HepG2 (cell line): ENCODE data around the gene NDOR1. TPM values are rescaled to one million over a fixed set of nuclear protein-coding genes. Genes with fewer than 3 reads are reported as not detected.

Experiments used
- CREM ChIP-seq, 2 experiments: sonication (generic) in 1 of 2; formaldehyde crosslinking in 1 of 2; IDR thresholded peaks; 2 replicates each; pipeline versions ENCODE4 v1.4.0 to v1.6.1; 2016 to 2020; ENCODE audit warnings: antibody characterized with exemption in 1 of 2, mild to moderate bottlenecking in 1 of 2, missing genetic modification reagents in 1 of 2
- FOXK1 ChIP-seq: sonication (generic); formaldehyde crosslinking; IDR thresholded peaks from 2 replicates; pipeline ENCODE4 v1.4.0; 2020; ENCODE audit warnings: low read depth, missing genetic modification reagents, borderline replicate concordance
- JUNB ChIP-seq: sonication (generic); formaldehyde crosslinking; IDR thresholded peaks from 2 replicates; pipeline ENCODE4 v1.8.0; 2022; ENCODE audit warnings: missing genetic modification reagents, mild to moderate bottlenecking, borderline replicate concordance
- KDM5B ChIP-seq: sonication (generic); formaldehyde crosslinking; IDR thresholded peaks from 2 replicates; pipeline ENCODE4 v1.4.0; 2020; ENCODE audit warnings: missing genetic modification reagents, mild to moderate bottlenecking, borderline replicate concordance
- KMT2A ChIP-seq: sonication (generic); formaldehyde crosslinking; IDR thresholded peaks from 2 replicates; pipeline ENCODE4 v1.4.0; 2020; ENCODE audit warnings: missing genetic modification reagents
- MTA3 ChIP-seq: sonication (generic); formaldehyde crosslinking; IDR thresholded peaks from 2 replicates; pipeline ENCODE4 v1.4.0; 2020; ENCODE audit warnings: missing genetic modification reagents
- NBN ChIP-seq: fragments of 450-650 bp; conservative IDR thresholded peaks from 2 replicates; pipeline ENCODE4 v1.6.1; 2017
- NR2F2 ChIP-seq: IDR thresholded peaks from 2 replicates; pipeline ENCODE4 v1.6.1; 2012; ENCODE audit warnings: low read depth, inconsistent platforms, borderline replicate concordance
- PAXIP1 ChIP-seq: sonication (generic); formaldehyde crosslinking; conservative IDR thresholded peaks from 2 replicates; pipeline ENCODE4 v1.4.0; 2020; ENCODE audit warnings: mild to moderate bottlenecking, missing genetic modification reagents, moderate library complexity
- PRMT3 ChIP-seq: sonication (generic); formaldehyde crosslinking; IDR thresholded peaks from 2 replicates; pipeline ENCODE4 v1.8.1; 2022; ENCODE audit warnings: low read depth, mild to moderate bottlenecking, moderate library complexity, missing genetic modification reagents, borderline replicate concordance
- RBAK ChIP-seq: sonication (generic); formaldehyde crosslinking; IDR thresholded peaks from 2 replicates; pipeline ENCODE4 v1.5.1; 2020; ENCODE audit warnings: mild to moderate bottlenecking, missing genetic modification reagents
- RFXAP ChIP-seq: sonication (generic); formaldehyde crosslinking; IDR thresholded peaks from 2 replicates; pipeline ENCODE4 v1.4.0; 2020; ENCODE audit warnings: missing genetic modification reagents, borderline replicate concordance
- SETDB1 ChIP-seq: sonication (generic); formaldehyde crosslinking; IDR thresholded peaks from 2 replicates; pipeline ENCODE4 v1.5.1; 2020; ENCODE audit warnings: missing genetic modification reagents, mild to moderate bottlenecking, borderline replicate concordance
- SMAD1 ChIP-seq: sonication (generic); formaldehyde crosslinking; IDR thresholded peaks from 2 replicates; pipeline ENCODE4 v1.4.0; 2020; ENCODE audit warnings: missing genetic modification reagents, low read depth, mild to moderate bottlenecking, borderline replicate concordance
- XRCC5 ChIP-seq: fragments of 200-400 bp; formaldehyde crosslinking; optimal IDR thresholded peaks from 2 replicates; pipeline ENCODE3; 2017; ENCODE audit warnings: mild to moderate bottlenecking, low read length
- ZBTB21 ChIP-seq: sonication (generic); formaldehyde crosslinking; IDR thresholded peaks from 2 replicates; pipeline ENCODE4 v1.4.0; 2020; ENCODE audit warnings: missing genetic modification reagents
- ZBTB7B ChIP-seq: sonication (generic); formaldehyde crosslinking; IDR thresholded peaks from 2 replicates; pipeline ENCODE4 v1.4.0; 2020; ENCODE audit warnings: missing genetic modification reagents
- ZFYVE20 ChIP-seq: sonication (generic); formaldehyde crosslinking; IDR thresholded peaks from 2 replicates; pipeline ENCODE4 v1.8.0; 2023; ENCODE audit warnings: low read depth, mild to moderate bottlenecking, moderate library complexity, missing genetic modification reagents, borderline replicate concordance
- ZNF367 ChIP-seq: sonication (generic); formaldehyde crosslinking; IDR thresholded peaks from 2 replicates; pipeline ENCODE4 v1.4.0; 2020; ENCODE audit warnings: missing genetic modification reagents, borderline replicate concordance
- ZNF562 ChIP-seq: sonication (generic); formaldehyde crosslinking; IDR thresholded peaks from 2 replicates; pipeline ENCODE4 v1.8.0; 2022; ENCODE audit warnings: missing genetic modification reagents, borderline replicate concordance
- ZNF569 ChIP-seq: sonication (generic); formaldehyde crosslinking; IDR thresholded peaks from 2 replicates; pipeline ENCODE4 v1.5.0; 2020; ENCODE audit warnings: mild to moderate bottlenecking, missing genetic modification reagents, moderate library complexity, borderline replicate concordance
- ZNF737 ChIP-seq: sonication (generic); formaldehyde crosslinking; IDR thresholded peaks from 2 replicates; pipeline ENCODE4 v1.5.0; 2020; ENCODE audit warnings: missing genetic modification reagents, mild to moderate bottlenecking, borderline replicate concordance
- ZSCAN20 ChIP-seq: sonication (generic); formaldehyde crosslinking; IDR thresholded peaks from 2 replicates; pipeline ENCODE4 v1.4.0; 2020; ENCODE audit warnings: missing genetic modification reagents, mild to moderate bottlenecking, borderline replicate concordance
- polyA plus RNA-seq, 8 experiments: library from polyadenylated mRNA; depleted of rRNA in 3 of 8; stranded (reverse) in 7 of 8; unstranded in 1 of 8; fragments of >200 nt; fragmentation: Illumina TruSeq in 4 of 8; extraction: Trizol in 4 of 8; gene quantifications; 2 replicates each; pipeline versions ENCODE4 v1.2.1 to v1.2.3, GENCODE V29; 2011 to 2016; ENCODE audit warnings: low read depth in 4 of 8, missing spikeins in 1 of 8, mixed read lengths in 1 of 8; ENCODE audit not compliant: insufficient read depth in 1 of 8
- total RNA-seq, 5 experiments: library from RNA; depleted of rRNA; stranded (reverse); fragments of >200 nt; fragmentation: Illumina TruSeq; extraction: Trizol; gene quantifications; 2 replicates each; pipeline ENCODE4 v1.2.3, GENCODE V29; 2016; ENCODE audit warnings: low read depth in 1 of 5
- TF ChIP-seq, protein P1 (sequence below): fragments of 450-650 bp; IDR thresholded peaks from 2 replicates; pipeline ENCODE4 v1.6.1; 2017; ENCODE audit warnings: mild to moderate bottlenecking

Gene NDOR1
- total and polyA plus RNA-seq, 2 of the 13 experiments (the other 11 are each of a cell fraction or from before 2014, with no cell fraction given) = 3.6 to 8.7 TPM

DNA sequence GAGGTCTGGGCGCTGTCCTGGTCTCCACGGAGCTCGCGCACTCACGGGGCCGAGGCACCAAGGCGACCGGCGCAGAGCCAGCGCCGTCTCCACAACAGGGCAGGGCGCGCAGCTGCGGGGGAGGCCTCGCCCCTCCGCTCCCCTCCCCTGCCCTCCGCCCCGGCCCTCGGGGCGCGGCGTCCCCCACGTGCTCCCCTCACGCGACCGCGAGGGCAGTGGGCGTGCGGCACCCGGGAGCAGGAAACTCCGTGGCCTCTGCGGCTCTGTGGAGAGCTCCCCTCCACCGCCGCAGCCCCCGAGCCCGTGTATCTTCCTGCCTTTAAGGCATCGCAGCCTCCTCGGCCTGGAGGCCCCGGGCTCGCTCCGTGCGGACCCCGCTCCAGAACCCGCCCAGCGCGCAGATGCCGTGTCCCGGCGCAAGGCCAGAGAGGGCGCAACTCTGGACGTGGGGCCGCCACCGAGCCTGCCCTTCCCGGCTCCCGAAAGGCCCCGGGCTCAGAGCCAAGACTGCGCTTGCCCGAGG, 34.9 kb downstream of the NDOR1 start (continued):
- peak; percentile 76 for TF ChIP-seq ZBTB7B (CRISPR knock-in tag)
- TF ChIP-seq RFXAP (CRISPR knock-in tag) = peak; percentile 43; the same call in 1 of the 2 replicates
- no peak for TF ChIP-seq RBAK (CRISPR knock-in tag)
- TF ChIP-seq KDM5B (CRISPR knock-in tag) = peak; percentile 92
- no peak for TF ChIP-seq NBN
- TF ChIP-seq NR2F2 = no peak
- TF ChIP-seq ZNF569 (CRISPR knock-in tag) = no peak
- no peak for TF ChIP-seq PRMT3 (CRISPR knock-in tag)
- TF ChIP-seq ZNF367 (CRISPR knock-in tag) = no peak
- no peak for TF ChIP-seq MTA3 (CRISPR knock-in tag)
- peak; percentile 67 for TF ChIP-seq KMT2A (CRISPR knock-in tag)
- no peak for TF ChIP-seq SMAD1 (CRISPR knock-in tag)
- TF ChIP-seq ZFYVE20 (CRISPR knock-in tag) = 0 out of 2 replicates have a peak, but pooled peaks have one; percentile 50
- TF ChIP-seq ZNF737 (CRISPR knock-in tag) = no peak
- TF ChIP-seq, protein P1, sequence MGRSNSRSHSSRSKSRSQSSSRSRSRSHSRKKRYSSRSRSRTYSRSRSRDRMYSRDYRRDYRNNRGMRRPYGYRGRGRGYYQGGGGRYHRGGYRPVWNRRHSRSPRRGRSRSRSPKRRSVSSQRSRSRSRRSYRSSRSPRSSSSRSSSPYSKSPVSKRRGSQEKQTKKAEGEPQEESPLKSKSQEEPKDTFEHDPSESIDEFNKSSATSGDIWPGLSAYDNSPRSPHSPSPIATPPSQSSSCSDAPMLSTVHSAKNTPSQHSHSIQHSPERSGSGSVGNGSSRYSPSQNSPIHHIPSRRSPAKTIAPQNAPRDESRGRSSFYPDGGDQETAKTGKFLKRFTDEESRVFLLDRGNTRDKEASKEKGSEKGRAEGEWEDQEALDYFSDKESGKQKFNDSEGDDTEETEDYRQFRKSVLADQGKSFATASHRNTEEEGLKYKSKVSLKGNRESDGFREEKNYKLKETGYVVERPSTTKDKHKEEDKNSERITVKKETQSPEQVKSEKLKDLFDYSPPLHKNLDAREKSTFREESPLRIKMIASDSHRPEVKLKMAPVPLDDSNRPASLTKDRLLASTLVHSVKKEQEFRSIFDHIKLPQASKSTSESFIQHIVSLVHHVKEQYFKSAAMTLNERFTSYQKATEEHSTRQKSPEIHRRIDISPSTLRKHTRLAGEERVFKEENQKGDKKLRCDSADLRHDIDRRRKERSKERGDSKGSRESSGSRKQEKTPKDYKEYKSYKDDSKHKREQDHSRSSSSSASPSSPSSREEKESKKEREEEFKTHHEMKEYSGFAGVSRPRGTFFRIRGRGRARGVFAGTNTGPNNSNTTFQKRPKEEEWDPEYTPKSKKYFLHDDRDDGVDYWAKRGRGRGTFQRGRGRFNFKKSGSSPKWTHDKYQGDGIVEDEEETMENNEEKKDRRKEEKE = no peak
- TF ChIP-seq ZNF562 (CRISPR knock-in tag) = no peak
- TF ChIP-seq JUNB (CRISPR knock-in tag) = no peak
- no peak for TF ChIP-seq XRCC5
- TF ChIP-seq FOXK1 = no peak
- TF ChIP-seq SETDB1 (CRISPR knock-in tag) = no peak
- TF ChIP-seq CREM (IDR thresholded peaks at IDR 0.05) = no peak
- no peak for TF ChIP-seq CREM (CRISPR knock-in tag; IDR thresholded peaks at IDR 0.05)
- peak; percentile 88; the same call in 1 of the 2 replicates for TF ChIP-seq ZSCAN20 (CRISPR knock-in tag)
- no peak; the same call in 1 of the 2 replicates for TF ChIP-seq ZBTB21
- no peak; the same call in 1 of the 2 replicates for TF ChIP-seq PAXIP1 (CRISPR knock-in tag)
